NCI-H2029 treated with DMSO at 0.1 percent for 48 hours (cell line): ENCODE results near the gene PTPN3.
"Not testable (repeated sequence)": the region's sequence is repeated elsewhere in the genome, so short reads cannot be mapped to it uniquely, and the experiment has no call there.

Experiments used
- DNase-seq: peaks from one replicate; lab custom pipeline; 2025; lab: John Stamatoyannopoulos, UW

Gene PTPN3

DNA sequence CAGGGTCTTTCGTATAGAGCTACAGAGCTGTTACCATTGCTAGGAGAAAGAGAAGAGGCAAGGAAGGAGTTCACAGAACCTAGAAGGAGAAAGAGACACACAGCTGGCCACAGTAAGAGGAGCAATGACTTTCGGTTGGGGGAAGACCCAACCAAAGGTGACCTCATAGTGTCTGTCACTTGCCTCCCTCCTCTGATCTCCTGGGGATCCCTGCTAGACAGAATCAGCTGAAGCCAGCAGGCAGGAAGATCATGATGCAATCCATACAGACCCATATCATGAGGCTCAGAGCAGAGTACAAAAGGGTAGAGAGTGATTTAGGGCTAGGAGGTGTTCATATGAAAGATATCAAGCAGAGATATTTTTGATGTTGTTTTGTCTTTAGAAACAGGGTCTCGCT is 151.2 kb downstream of the PTPN3 start:
- DNase-seq: no peak

DNA sequence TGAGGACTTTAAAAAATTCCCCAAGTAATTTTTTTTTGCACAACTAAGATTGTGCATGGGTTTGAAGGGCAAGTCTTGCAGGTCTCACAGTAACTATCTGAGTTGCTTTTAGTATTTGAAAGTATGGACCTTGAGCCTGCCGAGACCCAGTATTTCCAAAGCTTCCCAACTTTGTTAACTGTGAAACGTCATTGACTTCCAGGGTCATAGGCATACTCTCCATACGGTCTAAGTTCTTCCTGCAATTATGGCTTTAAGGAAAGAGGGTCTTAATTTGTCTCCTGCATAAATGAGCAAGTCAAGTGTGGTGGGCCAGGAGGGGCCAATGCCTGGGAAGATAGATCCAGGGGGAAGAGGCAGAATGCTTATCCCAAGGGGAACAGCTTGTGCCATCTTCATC is 153.2 kb downstream of the PTPN3 start:
- no peak for DNase-seq

DNA sequence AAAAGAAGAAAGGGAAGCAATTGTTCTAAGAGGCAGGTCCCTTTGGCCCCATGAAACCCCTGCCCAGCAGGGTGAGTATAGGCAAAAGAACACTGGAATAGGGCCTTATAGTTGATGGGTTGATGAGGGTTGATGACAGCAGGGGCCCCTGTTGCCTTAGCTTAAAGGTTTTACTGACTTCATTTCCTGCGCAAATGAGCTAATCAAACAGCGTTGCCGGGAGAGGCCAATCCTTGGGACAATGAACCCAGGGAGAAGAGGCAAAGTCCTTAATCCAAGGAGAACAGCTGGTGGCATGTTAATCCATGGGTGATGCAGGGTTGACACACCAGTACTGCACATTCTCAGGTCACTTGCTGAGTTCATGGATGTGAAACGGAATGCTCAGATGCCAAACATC is 155.2 kb downstream of the PTPN3 start:
- no peak for DNase-seq

GRCh38 chr9:109341561-109341960 is 156.5 kb downstream of the PTPN3 start:
- no peak for DNase-seq

DNA sequence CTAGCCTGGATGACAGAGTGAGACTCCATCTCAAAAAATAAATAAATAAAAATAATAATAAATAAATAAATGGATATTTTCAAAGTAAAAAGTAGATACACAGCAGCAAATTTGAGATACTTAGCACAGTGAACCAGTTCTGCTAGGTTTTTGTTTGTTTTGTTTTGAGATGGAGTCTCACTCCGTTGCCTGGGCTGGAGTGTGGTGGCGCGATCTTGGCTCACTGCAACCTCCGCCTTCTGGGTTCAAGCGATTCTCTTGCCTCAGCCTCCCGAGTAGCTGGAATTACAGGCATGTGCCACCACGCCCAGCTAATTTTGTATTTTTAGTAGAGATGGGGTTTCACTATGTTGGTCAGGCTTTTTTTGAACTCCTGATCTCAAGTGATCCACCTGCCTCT is 157.1 kb downstream of the PTPN3 start:
- DNase-seq: not testable (repeated sequence)

DNA sequence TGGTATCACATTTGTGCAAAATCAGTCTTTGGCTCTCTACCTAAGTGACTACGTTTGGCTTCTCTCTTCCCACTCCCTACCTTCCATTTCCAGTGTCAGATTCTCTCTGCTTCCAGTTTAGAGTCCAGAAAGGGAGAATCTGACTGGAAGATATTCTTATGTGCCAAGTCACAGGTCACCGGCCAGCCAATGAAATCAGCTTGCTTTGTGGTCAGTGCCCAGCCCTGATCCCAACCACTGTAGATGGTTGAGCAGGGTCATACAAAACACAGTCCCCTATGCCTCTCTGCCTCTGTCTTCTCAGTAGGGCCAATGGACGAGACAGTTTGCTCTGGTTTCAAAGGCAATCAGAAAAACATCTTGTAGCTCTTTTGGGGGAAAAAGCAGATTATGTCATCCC is 161.7 kb downstream of the PTPN3 start:
- DNase-seq: no peak

GRCh38 chr9:109335929-109336328 is 162.2 kb downstream of the PTPN3 start:
- no peak for DNase-seq

- no peak for DNase-seq
Measured at GRCh38 chr9:109335121-109335520, 163.0 kb downstream of the PTPN3 start.

DNA sequence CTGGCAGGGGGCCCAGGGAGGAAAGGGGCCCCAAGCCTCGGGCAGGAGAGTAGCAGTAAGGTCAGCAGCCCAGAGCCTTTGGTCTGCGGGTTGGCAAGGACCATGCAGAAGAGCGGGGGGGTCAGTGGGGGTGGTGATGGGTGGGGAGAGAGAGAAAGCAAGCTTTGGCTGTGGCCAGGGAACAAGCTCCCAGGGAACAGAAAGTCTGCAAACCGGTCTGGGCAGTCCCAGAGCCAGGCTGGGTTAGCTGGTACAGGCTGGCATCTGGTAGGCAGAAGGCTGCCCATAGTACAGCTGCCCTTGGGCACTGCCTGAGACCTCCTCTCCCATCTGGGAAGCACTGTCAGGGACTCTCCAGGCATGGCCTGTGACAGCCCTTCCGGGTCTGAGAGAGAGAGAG is 166.8 kb downstream of the PTPN3 start:
- peak; percentile 29 for DNase-seq

DNA sequence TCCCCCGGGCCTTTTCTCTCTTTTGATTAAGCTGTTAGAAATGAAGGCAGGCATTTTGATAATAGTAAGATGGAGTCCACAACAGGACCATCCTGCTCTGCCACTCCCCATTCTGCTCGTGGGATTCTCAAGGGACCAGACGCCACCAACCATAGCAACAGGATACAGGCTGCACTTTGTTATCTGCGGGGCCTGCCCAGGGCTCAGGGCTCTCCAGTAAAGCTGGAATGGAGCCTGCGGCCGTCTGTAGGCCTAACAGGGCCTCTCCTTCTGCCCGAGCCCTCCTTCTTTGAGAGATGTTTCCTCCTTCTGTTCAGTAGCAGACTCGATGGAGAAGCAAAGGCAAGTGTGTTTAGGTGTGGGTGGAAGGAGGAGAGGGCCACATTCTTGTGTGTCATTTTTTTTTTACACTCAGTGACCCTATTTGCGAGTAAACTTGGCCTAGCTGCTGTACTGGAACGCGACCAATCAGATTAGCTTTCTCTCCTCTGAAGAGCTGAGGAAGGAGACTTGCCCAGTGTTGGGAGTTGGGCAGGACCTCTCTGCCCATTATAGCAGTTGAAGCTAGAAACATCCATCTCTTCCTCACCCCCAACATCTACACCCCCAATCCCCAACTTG is 168.4 kb downstream of the PTPN3 start:
- no peak for DNase-seq

GRCh38 chr9:109328978-109329637 is 169.0 kb downstream of the PTPN3 start:
- DNase-seq: peak; percentile 24
